ENCODE data around the gene TANGO2.

TANGO2 gene

GRCh38 chr22:19974268-19974861 lies 46.5 kb upstream of the TANGO2 start:
- no peak for TF ChIP-seq CTCF (conservative IDR thresholded peaks at IDR 0.05; ENCODE audit: low read depth, low read length)
- no peak for DNase-seq (ENCODE audit: low read depth)
- no peak overlapping the region for H3K4me3 ChIP-seq (ENCODE audit: low read length)

- H3K4me3 ChIP-seq (ENCODE audit: low read length): no peak overlapping the region
- DNase-seq (ENCODE audit: low read depth): no peak
- no peak for TF ChIP-seq CTCF (conservative IDR thresholded peaks at IDR 0.05; ENCODE audit: low read depth, low read length)
Observed at GRCh38 chr22:19974935-19975706, 45.8 kb upstream of the TANGO2 start.

- H3K4me3 ChIP-seq (ENCODE audit: low read length): no peak overlapping the region
- TF ChIP-seq CTCF (conservative IDR thresholded peaks at IDR 0.05; ENCODE audit: low read depth, low read length): no peak
- DNase-seq (ENCODE audit: low read depth): no peak
Observed at GRCh38 chr22:19975707-19976035, 45.2 kb upstream of the TANGO2 start.

- no peak for DNase-seq (ENCODE audit: low read depth)
- TF ChIP-seq CTCF (conservative IDR thresholded peaks at IDR 0.05; ENCODE audit: low read depth, low read length): no peak
- H3K4me3 ChIP-seq (ENCODE audit: low read length): no peak overlapping the region
Observed at GRCh38 chr22:19976671-19977070, 44.2 kb upstream of the TANGO2 start.

GRCh38 chr22:19977296-19978243 lies 43.3 kb upstream of the TANGO2 start:
- no peak for TF ChIP-seq CTCF (conservative IDR thresholded peaks at IDR 0.05; ENCODE audit: low read depth, low read length)
- no peak overlapping the region for H3K4me3 ChIP-seq (ENCODE audit: low read length)
- DNase-seq (ENCODE audit: low read depth): no peak

- no peak overlapping the region for H3K4me3 ChIP-seq (ENCODE audit: low read length)
- TF ChIP-seq CTCF (conservative IDR thresholded peaks at IDR 0.05; ENCODE audit: low read depth, low read length): no peak
- no peak for DNase-seq (ENCODE audit: low read depth)
Observed at GRCh38 chr22:19978748-19979147, 42.2 kb upstream of the TANGO2 start.

Measured in retinal pigment epithelial cell (primary cell).